C4-2B (cell line): ENCODE measurements around the gene CPN2.

Source experiments
- H3K27ac ChIP-seq: fragments of 450-650 bp; 2 replicates; pipeline ENCODE4 v1.5.1; 2017
- ZFX ChIP-seq: fragments of 450-650 bp; IDR thresholded peaks from 2 replicates; pipeline ENCODE4 v1.6.1; 2017
- TF ChIP-seq, protein P1 (sequence below): fragments of 450-650 bp; conservative IDR thresholded peaks from 2 replicates; pipeline ENCODE4 v1.5.1; 2017; ENCODE audit warnings: mild to moderate bottlenecking

CPN2 gene

DNA sequence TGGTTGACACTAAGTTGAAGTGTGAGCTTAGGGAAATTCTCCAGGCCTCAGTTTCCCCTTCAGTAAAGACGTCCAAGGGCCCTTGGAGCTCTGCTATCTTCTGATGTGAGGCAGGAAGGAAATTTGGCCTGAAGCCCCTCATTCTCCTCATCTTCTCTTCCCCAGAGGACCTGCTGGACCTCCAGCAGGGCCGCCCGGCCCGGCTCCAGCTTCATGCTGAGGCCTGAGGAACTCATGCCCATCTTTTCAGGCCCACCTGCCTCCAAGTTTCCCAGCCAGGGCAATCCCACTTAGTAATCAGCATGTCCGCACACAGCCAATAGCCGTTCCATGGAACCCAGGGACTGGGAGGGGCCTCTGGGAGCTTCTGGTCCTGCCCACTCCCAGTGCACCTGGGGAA, 14.4 kb upstream of the CPN2 start:
- TF ChIP-seq ZFX: no peak
- TF ChIP-seq, protein P1, sequence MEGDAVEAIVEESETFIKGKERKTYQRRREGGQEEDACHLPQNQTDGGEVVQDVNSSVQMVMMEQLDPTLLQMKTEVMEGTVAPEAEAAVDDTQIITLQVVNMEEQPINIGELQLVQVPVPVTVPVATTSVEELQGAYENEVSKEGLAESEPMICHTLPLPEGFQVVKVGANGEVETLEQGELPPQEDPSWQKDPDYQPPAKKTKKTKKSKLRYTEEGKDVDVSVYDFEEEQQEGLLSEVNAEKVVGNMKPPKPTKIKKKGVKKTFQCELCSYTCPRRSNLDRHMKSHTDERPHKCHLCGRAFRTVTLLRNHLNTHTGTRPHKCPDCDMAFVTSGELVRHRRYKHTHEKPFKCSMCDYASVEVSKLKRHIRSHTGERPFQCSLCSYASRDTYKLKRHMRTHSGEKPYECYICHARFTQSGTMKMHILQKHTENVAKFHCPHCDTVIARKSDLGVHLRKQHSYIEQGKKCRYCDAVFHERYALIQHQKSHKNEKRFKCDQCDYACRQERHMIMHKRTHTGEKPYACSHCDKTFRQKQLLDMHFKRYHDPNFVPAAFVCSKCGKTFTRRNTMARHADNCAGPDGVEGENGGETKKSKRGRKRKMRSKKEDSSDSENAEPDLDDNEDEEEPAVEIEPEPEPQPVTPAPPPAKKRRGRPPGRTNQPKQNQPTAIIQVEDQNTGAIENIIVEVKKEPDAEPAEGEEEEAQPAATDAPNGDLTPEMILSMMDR: no peak
- H3K27ac ChIP-seq: no peak overlapping the region

DNA sequence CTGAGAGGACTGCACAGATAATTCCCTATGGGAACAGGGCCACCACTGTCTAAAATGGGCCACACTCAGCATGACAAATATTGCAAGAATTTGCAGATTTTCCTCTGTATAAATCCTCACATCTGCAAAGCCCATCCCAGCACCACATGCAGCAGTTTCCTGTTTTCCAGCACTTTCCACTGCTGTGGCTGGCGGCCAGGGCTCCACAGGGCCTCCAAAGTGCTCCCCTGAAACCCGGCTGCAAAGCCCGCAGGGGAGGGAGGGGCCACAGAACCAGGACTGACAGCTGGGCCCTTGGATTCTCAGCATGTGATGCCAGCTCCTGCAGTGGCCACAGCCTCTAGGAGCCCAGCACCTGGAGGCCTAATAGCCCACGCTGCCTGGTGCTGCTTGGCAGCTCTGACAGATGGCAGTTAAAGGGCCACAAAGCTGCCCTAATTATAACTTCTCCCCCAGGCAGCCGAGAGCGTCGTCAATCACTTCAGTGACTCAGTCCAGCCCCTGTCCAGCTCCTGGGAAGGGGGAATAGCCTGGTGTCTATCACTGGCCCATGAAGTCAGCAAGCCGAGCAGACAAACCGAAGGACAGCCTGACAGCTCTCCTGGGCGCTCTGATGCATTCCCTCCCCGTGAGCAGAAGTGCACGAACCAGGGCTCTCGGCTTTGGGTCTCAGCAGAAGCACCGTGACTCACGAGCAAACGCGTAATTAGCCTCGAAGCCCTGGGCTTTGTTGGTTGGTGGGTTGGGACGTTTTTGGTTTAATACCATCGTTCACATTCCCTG, 13.7 kb upstream of the CPN2 start:
- no peak overlapping the region for H3K27ac ChIP-seq

DNA sequence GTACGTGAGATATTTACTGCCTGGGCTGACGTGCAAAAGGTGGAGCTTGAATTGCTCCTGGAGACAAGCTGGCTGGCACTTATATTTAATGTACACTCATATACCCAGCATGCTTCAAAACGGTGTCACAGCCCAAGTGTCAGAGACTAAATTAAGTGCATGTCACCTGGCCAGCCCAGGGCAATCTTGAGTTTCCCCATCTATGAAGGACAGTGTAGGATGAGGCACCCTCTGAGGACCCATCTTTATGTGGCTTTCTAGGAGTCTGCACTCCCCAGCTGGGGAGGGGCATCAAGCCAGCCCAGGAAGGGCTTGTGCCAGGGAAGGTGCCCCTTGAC, 13.2 kb upstream of the CPN2 start:
- no peak for TF ChIP-seq ZFX
- TF ChIP-seq, protein P1: no peak
- H3K27ac ChIP-seq: no peak overlapping the region

More for the DNA sequence above, 13.7 kb upstream of the CPN2 start:
- TF ChIP-seq ZFX: no peak
- TF ChIP-seq, protein P1: no peak

DNA sequence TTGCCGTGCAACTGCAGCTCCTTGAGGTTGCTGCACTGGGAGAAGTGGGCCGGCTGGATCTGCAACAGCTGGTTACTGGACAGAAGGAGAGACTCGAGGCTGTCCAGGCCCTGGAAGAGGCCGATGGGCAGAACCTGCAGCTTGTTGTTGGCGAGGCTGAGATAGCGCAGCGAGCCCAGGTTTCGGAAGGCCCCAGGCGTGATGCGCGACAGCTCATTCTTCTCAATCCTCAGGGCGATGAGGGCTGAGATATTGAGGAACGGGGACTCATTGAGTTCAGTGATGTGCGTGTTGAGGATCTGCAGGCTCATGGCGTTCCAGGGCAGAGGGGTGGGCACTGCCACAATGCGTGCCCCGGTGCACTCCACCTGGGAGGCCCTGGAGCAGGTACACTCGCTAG, 9.4 kb upstream of the CPN2 start:
- H3K27ac ChIP-seq: no peak overlapping the region
- TF ChIP-seq, protein P1: no peak
- no peak for TF ChIP-seq ZFX

DNA sequence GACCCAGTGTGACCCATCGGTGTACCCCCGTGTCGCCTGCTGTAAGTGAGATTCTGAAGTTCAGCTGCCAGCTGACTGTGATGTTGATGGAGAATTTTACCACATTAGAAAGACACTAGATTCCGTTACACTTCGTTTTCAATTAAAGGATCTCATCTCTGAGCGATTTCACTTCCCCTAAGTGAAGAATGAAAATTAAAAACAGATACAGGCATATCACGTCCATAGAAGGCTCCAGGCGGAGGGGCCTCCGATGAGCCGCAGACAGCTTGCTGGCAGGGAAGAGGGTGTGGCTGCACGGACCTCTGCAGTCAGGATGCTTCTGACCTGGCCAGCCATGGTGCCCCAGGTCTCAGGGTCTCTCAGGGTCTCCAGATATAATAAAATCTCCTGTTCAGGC, 6.6 kb upstream of the CPN2 start:
- no peak overlapping the region for H3K27ac ChIP-seq
- TF ChIP-seq, protein P1: no peak
- no peak for TF ChIP-seq ZFX

DNA sequence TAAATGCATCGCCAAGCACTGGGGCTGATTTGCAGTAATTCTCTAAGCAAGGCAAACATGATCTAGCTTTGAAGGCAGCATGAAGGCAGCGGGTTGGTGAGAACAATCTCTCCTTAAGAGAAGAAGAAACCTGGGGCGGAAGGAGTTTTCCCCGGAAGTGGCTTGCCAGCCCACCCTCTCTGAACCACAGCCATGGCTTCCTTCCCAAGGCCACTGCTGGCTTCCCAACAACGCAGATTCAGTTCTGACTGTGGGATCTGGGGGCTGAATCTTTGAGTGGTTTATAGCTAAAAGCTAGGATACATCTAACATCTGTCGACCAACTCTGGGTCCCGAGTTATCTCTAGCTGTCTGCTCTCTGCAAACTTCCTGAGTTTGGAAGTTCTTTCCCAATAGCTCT, 4.3 kb upstream of the CPN2 start:
- no peak overlapping the region for H3K27ac ChIP-seq
- TF ChIP-seq, protein P1: no peak

DNA sequence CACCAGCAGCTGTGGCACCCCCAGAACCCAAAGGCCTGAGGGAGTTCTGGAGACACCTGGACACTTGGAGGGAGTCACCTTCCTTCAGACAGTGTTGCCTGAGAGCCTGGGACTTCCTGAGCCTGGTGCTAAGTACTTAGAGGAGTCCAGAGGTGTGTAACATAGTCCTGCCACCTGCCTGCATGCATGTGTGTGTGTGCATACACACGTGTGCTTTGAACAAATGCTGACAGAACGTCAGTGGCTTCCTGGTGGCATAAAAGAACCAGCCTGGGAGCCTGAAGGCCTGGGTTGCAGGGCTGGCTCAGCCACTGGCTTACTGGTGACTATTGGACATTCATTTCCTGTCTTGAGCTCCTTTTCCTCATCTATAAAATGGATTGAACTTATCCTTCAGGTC, 3.2 kb upstream of the CPN2 start:
- H3K27ac ChIP-seq: no peak overlapping the region; the same call in 1 of the 2 replicates
- TF ChIP-seq ZFX: no peak
- TF ChIP-seq, protein P1: no peak
